ENCODE results near the gene F3. TPM values are rescaled to one million over a fixed set of nuclear protein-coding genes. Genes with fewer than 3 reads are reported as not detected.

Gene F3
- total RNA-seq, 1 experiment from 2014 or later, result 7.8 TPM

DNA sequence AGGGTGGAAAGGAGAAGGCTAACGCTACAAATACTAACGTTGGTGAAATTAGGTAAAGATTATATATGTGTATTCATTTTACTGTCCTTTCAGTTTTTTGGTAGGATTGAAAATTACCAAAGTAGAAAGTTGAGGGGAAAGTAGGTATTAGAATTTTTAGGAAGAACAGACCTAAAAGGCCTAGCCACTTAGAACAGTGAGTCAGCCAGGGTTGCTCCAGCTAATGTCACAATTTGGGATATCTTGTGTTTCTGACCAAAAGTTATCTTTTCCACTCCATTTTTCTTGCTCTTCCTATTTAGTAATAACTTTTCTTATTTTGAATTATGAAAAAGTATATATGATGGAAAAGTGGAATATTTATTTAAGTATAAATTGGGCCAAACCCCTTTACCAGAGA lies 40.1 kb downstream of the F3 start:
- peaks cover 19% of the 10 kb centered on the region for H3K36me3 Mint-ChIP-seq
- no peaks in the 10 kb centered on the region for H3K4me1 Mint-ChIP-seq
- no peaks in the 10 kb centered on the region for H3K27me3 Mint-ChIP-seq (ENCODE audit: low read depth)
- no peaks in the 10 kb centered on the region for H3K9me3 Mint-ChIP-seq
- no peak overlapping the region for H3K27ac Mint-ChIP-seq
- DNase-seq (ENCODE audit: low spot score) (no peak), ATAC-seq (no peak)
- CTCF ChIA-PET, result no interaction called here
- H3K4me3 Mint-ChIP-seq, result no peak overlapping the region
- POLR2A ChIA-PET, result no interaction called here
- TF ChIP-seq ZNF317 (CRISPR knock-in tag; IDR thresholded peaks at IDR 0.05; ENCODE audit: borderline replicate concordance, low read depth), result no peak
- TF ChIP-seq TEAD1 (CRISPR knock-in tag; IDR thresholded peaks at IDR 0.05), result no peak
- no peak for TF ChIP-seq ZNF263 (CRISPR knock-in tag; IDR thresholded peaks at IDR 0.05; ENCODE audit: low read depth)
- TF ChIP-seq, protein P1, sequence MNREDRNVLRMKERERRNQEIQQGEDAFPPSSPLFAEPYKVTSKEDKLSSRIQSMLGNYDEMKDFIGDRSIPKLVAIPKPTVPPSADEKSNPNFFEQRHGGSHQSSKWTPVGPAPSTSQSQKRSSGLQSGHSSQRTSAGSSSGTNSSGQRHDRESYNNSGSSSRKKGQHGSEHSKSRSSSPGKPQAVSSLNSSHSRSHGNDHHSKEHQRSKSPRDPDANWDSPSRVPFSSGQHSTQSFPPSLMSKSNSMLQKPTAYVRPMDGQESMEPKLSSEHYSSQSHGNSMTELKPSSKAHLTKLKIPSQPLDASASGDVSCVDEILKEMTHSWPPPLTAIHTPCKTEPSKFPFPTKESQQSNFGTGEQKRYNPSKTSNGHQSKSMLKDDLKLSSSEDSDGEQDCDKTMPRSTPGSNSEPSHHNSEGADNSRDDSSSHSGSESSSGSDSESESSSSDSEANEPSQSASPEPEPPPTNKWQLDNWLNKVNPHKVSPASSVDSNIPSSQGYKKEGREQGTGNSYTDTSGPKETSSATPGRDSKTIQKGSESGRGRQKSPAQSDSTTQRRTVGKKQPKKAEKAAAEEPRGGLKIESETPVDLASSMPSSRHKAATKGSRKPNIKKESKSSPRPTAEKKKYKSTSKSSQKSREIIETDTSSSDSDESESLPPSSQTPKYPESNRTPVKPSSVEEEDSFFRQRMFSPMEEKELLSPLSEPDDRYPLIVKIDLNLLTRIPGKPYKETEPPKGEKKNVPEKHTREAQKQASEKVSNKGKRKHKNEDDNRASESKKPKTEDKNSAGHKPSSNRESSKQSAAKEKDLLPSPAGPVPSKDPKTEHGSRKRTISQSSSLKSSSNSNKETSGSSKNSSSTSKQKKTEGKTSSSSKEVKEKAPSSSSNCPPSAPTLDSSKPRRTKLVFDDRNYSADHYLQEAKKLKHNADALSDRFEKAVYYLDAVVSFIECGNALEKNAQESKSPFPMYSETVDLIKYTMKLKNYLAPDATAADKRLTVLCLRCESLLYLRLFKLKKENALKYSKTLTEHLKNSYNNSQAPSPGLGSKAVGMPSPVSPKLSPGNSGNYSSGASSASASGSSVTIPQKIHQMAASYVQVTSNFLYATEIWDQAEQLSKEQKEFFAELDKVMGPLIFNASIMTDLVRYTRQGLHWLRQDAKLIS (CRISPR knock-in tag; IDR thresholded peaks at IDR 0.05; ENCODE audit: borderline replicate concordance), result no peak
- no peak for TF ChIP-seq ZNF232 (CRISPR knock-in tag; IDR thresholded peaks at IDR 0.05)
- TF ChIP-seq ZBTB21 (CRISPR knock-in tag; IDR thresholded peaks at IDR 0.05; ENCODE audit: borderline replicate concordance), result no peak
- TF ChIP-seq, protein P2, sequence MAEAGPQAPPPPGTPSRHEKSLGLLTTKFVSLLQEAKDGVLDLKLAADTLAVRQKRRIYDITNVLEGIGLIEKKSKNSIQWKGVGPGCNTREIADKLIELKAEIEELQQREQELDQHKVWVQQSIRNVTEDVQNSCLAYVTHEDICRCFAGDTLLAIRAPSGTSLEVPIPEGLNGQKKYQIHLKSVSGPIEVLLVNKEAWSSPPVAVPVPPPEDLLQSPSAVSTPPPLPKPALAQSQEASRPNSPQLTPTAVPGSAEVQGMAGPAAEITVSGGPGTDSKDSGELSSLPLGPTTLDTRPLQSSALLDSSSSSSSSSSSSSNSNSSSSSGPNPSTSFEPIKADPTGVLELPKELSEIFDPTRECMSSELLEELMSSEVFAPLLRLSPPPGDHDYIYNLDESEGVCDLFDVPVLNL (CRISPR knock-in tag; IDR thresholded peaks at IDR 0.05; ENCODE audit: borderline replicate concordance, low read depth), result no peak
- TF ChIP-seq CREM (CRISPR knock-in tag; IDR thresholded peaks at IDR 0.05), result no peak

DNA sequence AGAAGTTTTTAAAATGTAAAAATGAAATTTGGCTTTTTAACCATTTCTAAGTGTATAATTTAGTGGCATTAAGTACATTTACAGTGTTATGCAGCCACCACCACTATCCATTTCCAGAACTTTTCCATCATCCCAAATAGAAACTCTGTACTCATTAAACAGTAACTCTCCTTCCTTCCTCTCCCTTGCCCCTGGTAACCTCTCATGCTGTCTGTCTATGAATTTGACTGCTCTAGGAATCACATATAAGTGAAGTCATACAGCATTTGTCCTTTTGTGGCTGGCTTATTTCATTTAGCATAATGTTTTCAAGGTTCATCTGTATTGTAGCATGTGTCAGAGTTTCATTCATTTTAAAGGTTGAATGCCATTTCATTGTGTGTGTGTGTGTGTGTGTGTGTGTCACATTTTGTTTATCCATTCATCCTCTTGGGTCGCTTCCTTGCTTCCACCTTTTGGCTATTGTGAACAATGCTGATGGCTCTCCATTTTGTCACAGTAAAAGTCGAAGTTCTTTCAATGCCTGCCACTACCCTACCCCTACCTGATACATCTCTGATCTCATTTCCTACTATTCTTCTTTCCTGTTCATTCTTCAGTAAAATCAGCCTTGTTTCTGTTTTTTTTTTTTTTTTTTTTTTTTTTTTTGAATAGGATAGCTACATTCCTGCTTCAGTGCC lies 45.3 kb downstream of the F3 start:
- Mint-ChIP-seq H3K4me1 (no peaks in the 10 kb centered on the region), H3K36me3 (peaks cover 21% of the 10 kb centered on the region), H3K9me3 (no peaks in the 10 kb centered on the region), H3K27me3 (ENCODE audit: low read depth) (no peaks in the 10 kb centered on the region), H3K4me3 (no peak overlapping the region), H3K27ac (no peak overlapping the region)
- DNase-seq (ENCODE audit: low spot score), result no peak
- ATAC-seq, result no peak
- ChIA-PET POLR2A (interaction anchor here (0.6 kb wide), 1 partner anchor 238 kb away, joined by 3 read pairs; no protein-coding TSS in a partner anchor), CTCF (interaction anchor here (0.6 to 1.3 kb wide), 3 partner anchors 8 to 119 kb away, joined by 3 to 8 read pairs (median 3); no protein-coding TSS in a partner anchor)
- TF ChIP-seq, protein P3, sequence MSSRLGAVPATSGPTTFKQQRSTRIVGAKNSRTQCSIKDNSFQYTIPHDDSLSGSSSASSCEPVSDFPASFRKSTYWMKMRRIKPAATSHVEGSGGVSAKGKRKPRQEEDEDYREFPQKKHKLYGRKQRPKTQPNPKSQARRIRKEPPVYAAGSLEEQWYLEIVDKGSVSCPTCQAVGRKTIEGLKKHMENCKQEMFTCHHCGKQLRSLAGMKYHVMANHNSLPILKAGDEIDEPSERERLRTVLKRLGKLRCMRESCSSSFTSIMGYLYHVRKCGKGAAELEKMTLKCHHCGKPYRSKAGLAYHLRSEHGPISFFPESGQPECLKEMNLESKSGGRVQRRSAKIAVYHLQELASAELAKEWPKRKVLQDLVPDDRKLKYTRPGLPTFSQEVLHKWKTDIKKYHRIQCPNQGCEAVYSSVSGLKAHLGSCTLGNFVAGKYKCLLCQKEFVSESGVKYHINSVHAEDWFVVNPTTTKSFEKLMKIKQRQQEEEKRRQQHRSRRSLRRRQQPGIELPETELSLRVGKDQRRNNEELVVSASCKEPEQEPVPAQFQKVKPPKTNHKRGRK (CRISPR knock-in tag; IDR thresholded peaks at IDR 0.05; ENCODE audit: borderline replicate concordance), result no peak
- TF ChIP-seq SMAD3 (CRISPR knock-in tag; IDR thresholded peaks at IDR 0.05; ENCODE audit: borderline replicate concordance) (no peak), SMAD4 (CRISPR knock-in tag; IDR thresholded peaks at IDR 0.05) (no peak)
- TF ChIP-seq, protein P4, sequence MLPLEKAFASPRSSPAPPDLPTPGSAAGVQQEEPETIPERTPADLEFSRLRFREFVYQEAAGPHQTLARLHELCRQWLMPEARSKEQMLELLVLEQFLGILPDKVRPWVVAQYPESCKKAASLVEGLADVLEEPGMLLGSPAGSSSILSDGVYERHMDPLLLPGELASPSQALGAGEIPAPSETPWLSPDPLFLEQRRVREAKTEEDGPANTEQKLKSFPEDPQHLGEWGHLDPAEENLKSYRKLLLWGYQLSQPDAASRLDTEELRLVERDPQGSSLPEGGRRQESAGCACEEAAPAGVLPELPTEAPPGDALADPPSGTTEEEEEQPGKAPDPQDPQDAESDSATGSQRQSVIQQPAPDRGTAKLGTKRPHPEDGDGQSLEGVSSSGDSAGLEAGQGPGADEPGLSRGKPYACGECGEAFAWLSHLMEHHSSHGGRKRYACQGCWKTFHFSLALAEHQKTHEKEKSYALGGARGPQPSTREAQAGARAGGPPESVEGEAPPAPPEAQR (CRISPR knock-in tag; IDR thresholded peaks at IDR 0.05), result no peak

DNA sequence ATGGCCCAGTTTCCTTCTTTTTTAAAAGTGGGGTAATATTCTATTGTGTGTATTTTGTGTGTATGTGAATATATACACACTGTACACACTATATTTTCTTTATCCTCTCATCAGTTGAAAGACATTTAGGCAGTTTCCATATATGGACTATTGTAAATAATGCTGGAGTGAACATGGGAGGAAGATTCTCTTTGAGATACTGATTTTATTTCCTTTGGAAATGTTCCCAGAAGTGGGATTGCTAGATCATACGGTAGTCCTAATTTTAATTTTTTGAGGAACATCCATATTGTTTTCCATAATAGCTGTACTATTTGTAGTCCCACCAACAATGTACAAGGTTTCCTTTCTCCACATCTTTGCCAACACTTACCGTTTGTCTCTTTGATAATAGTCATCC lies 51.0 kb downstream of the F3 start:
- H3K4me1 Mint-ChIP-seq, result peaks cover 2% of the 10 kb centered on the region; the same call in 1 of the 2 replicates
- DNase-seq (ENCODE audit: low spot score), result no peak
- no peak overlapping the region for H3K4me3 Mint-ChIP-seq
- H3K27ac Mint-ChIP-seq, result no peak overlapping the region
- H3K27me3 Mint-ChIP-seq (ENCODE audit: low read depth), result no peaks in the 10 kb centered on the region
- H3K36me3 Mint-ChIP-seq, result peaks cover 15% of the 10 kb centered on the region
- CTCF ChIA-PET, result no interaction called here
- POLR2A ChIA-PET, result no interaction called here
- no peak for ATAC-seq
- no peaks in the 10 kb centered on the region for H3K9me3 Mint-ChIP-seq
- TF ChIP-seq, protein P5, sequence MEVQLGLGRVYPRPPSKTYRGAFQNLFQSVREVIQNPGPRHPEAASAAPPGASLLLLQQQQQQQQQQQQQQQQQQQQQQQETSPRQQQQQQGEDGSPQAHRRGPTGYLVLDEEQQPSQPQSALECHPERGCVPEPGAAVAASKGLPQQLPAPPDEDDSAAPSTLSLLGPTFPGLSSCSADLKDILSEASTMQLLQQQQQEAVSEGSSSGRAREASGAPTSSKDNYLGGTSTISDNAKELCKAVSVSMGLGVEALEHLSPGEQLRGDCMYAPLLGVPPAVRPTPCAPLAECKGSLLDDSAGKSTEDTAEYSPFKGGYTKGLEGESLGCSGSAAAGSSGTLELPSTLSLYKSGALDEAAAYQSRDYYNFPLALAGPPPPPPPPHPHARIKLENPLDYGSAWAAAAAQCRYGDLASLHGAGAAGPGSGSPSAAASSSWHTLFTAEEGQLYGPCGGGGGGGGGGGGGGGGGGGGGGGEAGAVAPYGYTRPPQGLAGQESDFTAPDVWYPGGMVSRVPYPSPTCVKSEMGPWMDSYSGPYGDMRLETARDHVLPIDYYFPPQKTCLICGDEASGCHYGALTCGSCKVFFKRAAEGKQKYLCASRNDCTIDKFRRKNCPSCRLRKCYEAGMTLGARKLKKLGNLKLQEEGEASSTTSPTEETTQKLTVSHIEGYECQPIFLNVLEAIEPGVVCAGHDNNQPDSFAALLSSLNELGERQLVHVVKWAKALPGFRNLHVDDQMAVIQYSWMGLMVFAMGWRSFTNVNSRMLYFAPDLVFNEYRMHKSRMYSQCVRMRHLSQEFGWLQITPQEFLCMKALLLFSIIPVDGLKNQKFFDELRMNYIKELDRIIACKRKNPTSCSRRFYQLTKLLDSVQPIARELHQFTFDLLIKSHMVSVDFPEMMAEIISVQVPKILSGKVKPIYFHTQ (CRISPR knock-in tag; IDR thresholded peaks at IDR 0.05), result no peak
- TF ChIP-seq, protein P6, sequence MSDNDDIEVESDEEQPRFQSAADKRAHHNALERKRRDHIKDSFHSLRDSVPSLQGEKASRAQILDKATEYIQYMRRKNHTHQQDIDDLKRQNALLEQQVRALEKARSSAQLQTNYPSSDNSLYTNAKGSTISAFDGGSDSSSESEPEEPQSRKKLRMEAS (CRISPR knock-in tag; IDR thresholded peaks at IDR 0.05), result no peak
- no peak for TF ChIP-seq NFYB (CRISPR knock-in tag; conservative IDR thresholded peaks at IDR 0.05; ENCODE audit: low read depth)
- no peak for TF ChIP-seq TCF7 (CRISPR knock-in tag; IDR thresholded peaks at IDR 0.05; ENCODE audit: low read depth)
- no peak for TF ChIP-seq HMGA2 (CRISPR knock-in tag; IDR thresholded peaks at IDR 0.05)
- TF ChIP-seq, protein P7, sequence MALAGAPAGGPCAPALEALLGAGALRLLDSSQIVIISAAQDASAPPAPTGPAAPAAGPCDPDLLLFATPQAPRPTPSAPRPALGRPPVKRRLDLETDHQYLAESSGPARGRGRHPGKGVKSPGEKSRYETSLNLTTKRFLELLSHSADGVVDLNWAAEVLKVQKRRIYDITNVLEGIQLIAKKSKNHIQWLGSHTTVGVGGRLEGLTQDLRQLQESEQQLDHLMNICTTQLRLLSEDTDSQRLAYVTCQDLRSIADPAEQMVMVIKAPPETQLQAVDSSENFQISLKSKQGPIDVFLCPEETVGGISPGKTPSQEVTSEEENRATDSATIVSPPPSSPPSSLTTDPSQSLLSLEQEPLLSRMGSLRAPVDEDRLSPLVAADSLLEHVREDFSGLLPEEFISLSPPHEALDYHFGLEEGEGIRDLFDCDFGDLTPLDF (CRISPR knock-in tag; IDR thresholded peaks at IDR 0.05), result no peak
- no peak for TF ChIP-seq SMAD4 (CRISPR knock-in tag; IDR thresholded peaks at IDR 0.05)
- no peak for TF ChIP-seq NR1H2 (CRISPR knock-in tag; IDR thresholded peaks at IDR 0.05)

Data from WTC11 (cell line).